GM23338 (cell line): Measurements from ENCODE around the gene BNIP5. TPM values are rescaled to one million over a fixed set of nuclear protein-coding genes. Genes with fewer than 3 reads are reported as not detected.

ENCODE experiments used
- ATAC-seq: fragments of 200-7000 bp; cut with Tn5 transposase; 3 replicates; pipeline ENCODE4 v1.9.1; 2020
- DNase-seq: peaks from one replicate; pipeline ENCODE4 v3.0.0-alpha.2; 2015; ENCODE audit warnings: low spot score
- H2AFZ ChIP-seq: fragments of 200-600 bp; sonication (generic); 2 replicates; pipeline ENCODE4 v1.8.0; 2016; ENCODE audit warnings: antibody characterized with exemption, mild to moderate bottlenecking, moderate library complexity
- H3F3A ChIP-seq: fragments of 200-600 bp; sonication (generic); replicated peaks from 2 replicates; pipeline ENCODE4 v1.8.0; 2017; ENCODE audit warnings: antibody characterized with exemption, mixed run types, low read depth
- H3K27ac ChIP-seq: fragments of 200-600 bp; sonication (generic); 2 replicates; pipeline ENCODE4 v1.6.1; 2016; ENCODE audit warnings: low read depth
- H3K27me3 ChIP-seq: fragments of 200-600 bp; sonication (generic); 2 replicates; pipeline ENCODE4 v1.8.0; 2016; ENCODE audit warnings: mild to moderate bottlenecking, mixed run types, moderate library complexity; ENCODE audit not compliant: insufficient read depth
- H3K36me3 ChIP-seq: fragments of 200-600 bp; sonication (generic); 2 replicates; pipeline ENCODE4 v1.8.0; 2016; ENCODE audit warnings: mild to moderate bottlenecking; ENCODE audit not compliant: insufficient read depth
- H3K4me1 ChIP-seq: fragments of 200-600 bp; sonication (generic); 2 replicates; pipeline ENCODE4 v1.8.0; 2016; ENCODE audit warnings: mild to moderate bottlenecking, moderate library complexity; ENCODE audit not compliant: insufficient read depth
- H3K4me2 ChIP-seq: fragments of 200-600 bp; sonication (generic); 2 replicates; pipeline ENCODE4 v1.7.1; 2017; ENCODE audit warnings: mixed run types
- H3K4me3 ChIP-seq: fragments of 200-600 bp; sonication (generic); 2 replicates; pipeline ENCODE4 v1.6.1; 2016; ENCODE audit warnings: mixed run types
- H3K79me2 ChIP-seq: fragments of 200-600 bp; sonication (generic); replicated peaks from 2 replicates; pipeline ENCODE4 v1.8.0; 2017; ENCODE audit warnings: mild to moderate bottlenecking; ENCODE audit not compliant: insufficient read depth
- H3K9me2 ChIP-seq: fragments of 200-600 bp; sonication (generic); 2 replicates; pipeline ENCODE4 v1.8.0; 2017; ENCODE audit not compliant: insufficient read depth
- H4K20me1 ChIP-seq: fragments of 200-600 bp; sonication (generic); replicated peaks from 2 replicates; pipeline ENCODE4 v1.8.0; 2017; ENCODE audit warnings: mild to moderate bottlenecking; ENCODE audit not compliant: insufficient read depth
- H3K27ac Mint-ChIP-seq: 2 replicates; pipeline ENCODE4 v1.8.0; 2020; ENCODE audit warnings: inconsistent platforms, mild to moderate bottlenecking, moderate library complexity, mixed read lengths
- H3K27me3 Mint-ChIP-seq: 3 replicates; pipeline ENCODE4 v1.8.0; 2022; ENCODE audit warnings: low read depth, mild to moderate bottlenecking, moderate library complexity, mixed read lengths, inconsistent platforms; ENCODE audit not compliant: insufficient read depth, poor library complexity
- H3K36me3 Mint-ChIP-seq: 3 replicates; pipeline ENCODE4 v1.8.0; 2021; ENCODE audit warnings: low read depth, mild to moderate bottlenecking, inconsistent platforms, moderate library complexity, mixed read lengths
- H3K4me1 Mint-ChIP-seq: 3 replicates; pipeline ENCODE4 v1.8.0; 2020; ENCODE audit warnings: mild to moderate bottlenecking, inconsistent platforms, mixed read lengths
- H3K4me3 Mint-ChIP-seq: 3 replicates; pipeline ENCODE4 v1.8.0; 2021; ENCODE audit warnings: moderate library complexity, mild to moderate bottlenecking, inconsistent platforms, mixed read lengths
- H3K9me3 Mint-ChIP-seq: 3 replicates; pipeline ENCODE4 v1.8.0; 2020; ENCODE audit warnings: moderate library complexity, mild to moderate bottlenecking, inconsistent platforms, mixed read lengths
- CREB1 ChIP-seq: fragments of 250-450 bp; sonication (Bioruptor Pico); IDR thresholded peaks from 2 replicates; pipeline ENCODE4 v1.5.0; 2020; ENCODE audit warnings: low read depth, mild to moderate bottlenecking, moderate library complexity
- EZH2 ChIP-seq: fragments of 200-600 bp; sonication (generic); IDR thresholded peaks from one replicate; pipeline ENCODE4 v1.8.0; 2017; ENCODE audit warnings: antibody characterized with exemption, mild to moderate bottlenecking, low read depth; ENCODE audit not compliant: unreplicated experiment
- EZH2phosphoT487 ChIP-seq: fragments of 200-600 bp; sonication (generic); IDR thresholded peaks from one replicate; pipeline ENCODE4 v1.8.1; 2018; ENCODE audit warnings: antibody characterized with exemption; ENCODE audit not compliant: unreplicated experiment
- JUNB ChIP-seq: IDR thresholded peaks from one replicate; pipeline ENCODE4 v1.6.1; 2016; ENCODE audit warnings: antibody characterized with exemption; ENCODE audit not compliant: unreplicated experiment
- NANOG ChIP-seq: IDR thresholded peaks from 2 replicates; pipeline ENCODE4 v1.6.1; 2016; ENCODE audit warnings: antibody characterized with exemption, borderline replicate concordance
- POLR2AphosphoS5 ChIP-seq: IDR thresholded peaks from 2 replicates; pipeline ENCODE4 v1.6.1; 2016; ENCODE audit warnings: antibody characterized with exemption, low read depth
- STAT1 ChIP-seq: IDR thresholded peaks from one replicate; pipeline ENCODE4 v1.6.1; 2016; ENCODE audit warnings: antibody characterized with exemption; ENCODE audit not compliant: unreplicated experiment
- ZNF114 ChIP-seq: fragments of 250-450 bp; sonication (Bioruptor Pico); IDR thresholded peaks from 2 replicates; pipeline ENCODE4 v1.5.0; 2020; ENCODE audit warnings: mild to moderate bottlenecking, moderate library complexity
- ZNF331 ChIP-seq: fragments of 250-450 bp; sonication (Bioruptor Pico); IDR thresholded peaks from 2 replicates; pipeline ENCODE4 v1.5.0; 2020; ENCODE audit warnings: low read depth, mild to moderate bottlenecking, moderate library complexity
- polyA plus RNA-seq: library from polyadenylated mRNA; unstranded; fragments of >200 nt; fragmentation: Nextera tagmentation; extraction: Ambion mirVana; gene quantifications from 2 replicates; pipeline ENCODE4 v1.2.1, GENCODE V29; 2016
- total RNA-seq: library from RNA; depleted of rRNA; stranded (reverse); fragments of >200 nt; shearing (Covaris generic); gene quantifications from 2 replicates; pipeline ENCODE4 v1.2.3, GENCODE V29; 2014
- TF ChIP-seq, protein P1 (sequence below), 2 experiments: fragments of 200-600 bp in 1 of 2; sonication (generic) in 1 of 2; conservative IDR thresholded peaks; 2 replicates each; pipeline versions ENCODE4 v1.5.1 to v1.6.1; 2016 to 2017; ENCODE audit warnings: antibody characterized with exemption in 2 of 2, low read depth in 2 of 2, mild to moderate bottlenecking in 2 of 2, moderate library complexity in 1 of 2
- TF ChIP-seq, protein P2 (sequence below): IDR thresholded peaks from 2 replicates; pipeline ENCODE4 v1.6.1; 2016; ENCODE audit warnings: antibody characterized with exemption
- TF ChIP-seq, protein P3 (sequence below): IDR thresholded peaks from one replicate; pipeline ENCODE4 v1.6.1; 2018; ENCODE audit warnings: antibody characterized with exemption; ENCODE audit not compliant: unreplicated experiment
- TF ChIP-seq, protein P4 (sequence below): fragments of 250-450 bp; sonication (Bioruptor Pico); IDR thresholded peaks from 2 replicates; pipeline ENCODE4 v1.5.0; 2020; ENCODE audit warnings: mild to moderate bottlenecking, moderate library complexity

The BNIP5 gene
- total and polyA plus RNA-seq, 2 experiments from 2014 or later = not detected

DNA sequence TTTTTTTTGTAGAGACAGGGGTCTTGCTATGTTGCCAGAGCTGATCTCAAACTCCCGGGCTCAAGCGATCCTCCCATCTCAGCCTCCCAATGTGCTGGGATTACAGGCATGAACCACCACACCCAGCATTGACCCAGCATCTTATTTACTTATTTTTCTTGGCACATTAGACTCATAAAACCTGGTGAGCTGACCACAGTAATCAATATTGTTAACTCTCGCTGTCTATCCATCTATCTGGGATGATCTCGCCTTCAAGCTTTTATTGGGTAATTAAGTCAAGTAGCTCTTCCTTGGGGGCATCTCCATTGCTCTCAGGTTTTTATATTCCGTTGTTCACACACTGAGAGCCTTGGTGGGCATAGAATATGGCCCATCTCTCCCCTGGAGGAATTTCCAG, 49.8 kb downstream of the BNIP5 start:
- H3K4me2 ChIP-seq = no peak overlapping the region
- TF ChIP-seq EZH2 (no peak), POLR2AphosphoS5 (no peak), ZNF114 (CRISPR knock-in tag) (no peak), JUNB (no peak), NANOG (no peak), STAT1 (no peak), ZNF331 (CRISPR knock-in tag) (no peak), CREB1 (CRISPR knock-in tag) (no peak), EZH2phosphoT487 (no peak)
- TF ChIP-seq, protein P1, sequence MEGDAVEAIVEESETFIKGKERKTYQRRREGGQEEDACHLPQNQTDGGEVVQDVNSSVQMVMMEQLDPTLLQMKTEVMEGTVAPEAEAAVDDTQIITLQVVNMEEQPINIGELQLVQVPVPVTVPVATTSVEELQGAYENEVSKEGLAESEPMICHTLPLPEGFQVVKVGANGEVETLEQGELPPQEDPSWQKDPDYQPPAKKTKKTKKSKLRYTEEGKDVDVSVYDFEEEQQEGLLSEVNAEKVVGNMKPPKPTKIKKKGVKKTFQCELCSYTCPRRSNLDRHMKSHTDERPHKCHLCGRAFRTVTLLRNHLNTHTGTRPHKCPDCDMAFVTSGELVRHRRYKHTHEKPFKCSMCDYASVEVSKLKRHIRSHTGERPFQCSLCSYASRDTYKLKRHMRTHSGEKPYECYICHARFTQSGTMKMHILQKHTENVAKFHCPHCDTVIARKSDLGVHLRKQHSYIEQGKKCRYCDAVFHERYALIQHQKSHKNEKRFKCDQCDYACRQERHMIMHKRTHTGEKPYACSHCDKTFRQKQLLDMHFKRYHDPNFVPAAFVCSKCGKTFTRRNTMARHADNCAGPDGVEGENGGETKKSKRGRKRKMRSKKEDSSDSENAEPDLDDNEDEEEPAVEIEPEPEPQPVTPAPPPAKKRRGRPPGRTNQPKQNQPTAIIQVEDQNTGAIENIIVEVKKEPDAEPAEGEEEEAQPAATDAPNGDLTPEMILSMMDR (conservative IDR thresholded peaks at IDR 0.05; ENCODE audit: low read depth in 2 of 2) = no peak
- TF ChIP-seq, protein P2, sequence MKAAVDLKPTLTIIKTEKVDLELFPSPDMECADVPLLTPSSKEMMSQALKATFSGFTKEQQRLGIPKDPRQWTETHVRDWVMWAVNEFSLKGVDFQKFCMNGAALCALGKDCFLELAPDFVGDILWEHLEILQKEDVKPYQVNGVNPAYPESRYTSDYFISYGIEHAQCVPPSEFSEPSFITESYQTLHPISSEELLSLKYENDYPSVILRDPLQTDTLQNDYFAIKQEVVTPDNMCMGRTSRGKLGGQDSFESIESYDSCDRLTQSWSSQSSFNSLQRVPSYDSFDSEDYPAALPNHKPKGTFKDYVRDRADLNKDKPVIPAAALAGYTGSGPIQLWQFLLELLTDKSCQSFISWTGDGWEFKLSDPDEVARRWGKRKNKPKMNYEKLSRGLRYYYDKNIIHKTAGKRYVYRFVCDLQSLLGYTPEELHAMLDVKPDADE = no peak
- TF ChIP-seq, protein P3, sequence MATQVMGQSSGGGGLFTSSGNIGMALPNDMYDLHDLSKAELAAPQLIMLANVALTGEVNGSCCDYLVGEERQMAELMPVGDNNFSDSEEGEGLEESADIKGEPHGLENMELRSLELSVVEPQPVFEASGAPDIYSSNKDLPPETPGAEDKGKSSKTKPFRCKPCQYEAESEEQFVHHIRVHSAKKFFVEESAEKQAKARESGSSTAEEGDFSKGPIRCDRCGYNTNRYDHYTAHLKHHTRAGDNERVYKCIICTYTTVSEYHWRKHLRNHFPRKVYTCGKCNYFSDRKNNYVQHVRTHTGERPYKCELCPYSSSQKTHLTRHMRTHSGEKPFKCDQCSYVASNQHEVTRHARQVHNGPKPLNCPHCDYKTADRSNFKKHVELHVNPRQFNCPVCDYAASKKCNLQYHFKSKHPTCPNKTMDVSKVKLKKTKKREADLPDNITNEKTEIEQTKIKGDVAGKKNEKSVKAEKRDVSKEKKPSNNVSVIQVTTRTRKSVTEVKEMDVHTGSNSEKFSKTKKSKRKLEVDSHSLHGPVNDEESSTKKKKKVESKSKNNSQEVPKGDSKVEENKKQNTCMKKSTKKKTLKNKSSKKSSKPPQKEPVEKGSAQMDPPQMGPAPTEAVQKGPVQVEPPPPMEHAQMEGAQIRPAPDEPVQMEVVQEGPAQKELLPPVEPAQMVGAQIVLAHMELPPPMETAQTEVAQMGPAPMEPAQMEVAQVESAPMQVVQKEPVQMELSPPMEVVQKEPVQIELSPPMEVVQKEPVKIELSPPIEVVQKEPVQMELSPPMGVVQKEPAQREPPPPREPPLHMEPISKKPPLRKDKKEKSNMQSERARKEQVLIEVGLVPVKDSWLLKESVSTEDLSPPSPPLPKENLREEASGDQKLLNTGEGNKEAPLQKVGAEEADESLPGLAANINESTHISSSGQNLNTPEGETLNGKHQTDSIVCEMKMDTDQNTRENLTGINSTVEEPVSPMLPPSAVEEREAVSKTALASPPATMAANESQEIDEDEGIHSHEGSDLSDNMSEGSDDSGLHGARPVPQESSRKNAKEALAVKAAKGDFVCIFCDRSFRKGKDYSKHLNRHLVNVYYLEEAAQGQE = no peak
- TF ChIP-seq, protein P4, sequence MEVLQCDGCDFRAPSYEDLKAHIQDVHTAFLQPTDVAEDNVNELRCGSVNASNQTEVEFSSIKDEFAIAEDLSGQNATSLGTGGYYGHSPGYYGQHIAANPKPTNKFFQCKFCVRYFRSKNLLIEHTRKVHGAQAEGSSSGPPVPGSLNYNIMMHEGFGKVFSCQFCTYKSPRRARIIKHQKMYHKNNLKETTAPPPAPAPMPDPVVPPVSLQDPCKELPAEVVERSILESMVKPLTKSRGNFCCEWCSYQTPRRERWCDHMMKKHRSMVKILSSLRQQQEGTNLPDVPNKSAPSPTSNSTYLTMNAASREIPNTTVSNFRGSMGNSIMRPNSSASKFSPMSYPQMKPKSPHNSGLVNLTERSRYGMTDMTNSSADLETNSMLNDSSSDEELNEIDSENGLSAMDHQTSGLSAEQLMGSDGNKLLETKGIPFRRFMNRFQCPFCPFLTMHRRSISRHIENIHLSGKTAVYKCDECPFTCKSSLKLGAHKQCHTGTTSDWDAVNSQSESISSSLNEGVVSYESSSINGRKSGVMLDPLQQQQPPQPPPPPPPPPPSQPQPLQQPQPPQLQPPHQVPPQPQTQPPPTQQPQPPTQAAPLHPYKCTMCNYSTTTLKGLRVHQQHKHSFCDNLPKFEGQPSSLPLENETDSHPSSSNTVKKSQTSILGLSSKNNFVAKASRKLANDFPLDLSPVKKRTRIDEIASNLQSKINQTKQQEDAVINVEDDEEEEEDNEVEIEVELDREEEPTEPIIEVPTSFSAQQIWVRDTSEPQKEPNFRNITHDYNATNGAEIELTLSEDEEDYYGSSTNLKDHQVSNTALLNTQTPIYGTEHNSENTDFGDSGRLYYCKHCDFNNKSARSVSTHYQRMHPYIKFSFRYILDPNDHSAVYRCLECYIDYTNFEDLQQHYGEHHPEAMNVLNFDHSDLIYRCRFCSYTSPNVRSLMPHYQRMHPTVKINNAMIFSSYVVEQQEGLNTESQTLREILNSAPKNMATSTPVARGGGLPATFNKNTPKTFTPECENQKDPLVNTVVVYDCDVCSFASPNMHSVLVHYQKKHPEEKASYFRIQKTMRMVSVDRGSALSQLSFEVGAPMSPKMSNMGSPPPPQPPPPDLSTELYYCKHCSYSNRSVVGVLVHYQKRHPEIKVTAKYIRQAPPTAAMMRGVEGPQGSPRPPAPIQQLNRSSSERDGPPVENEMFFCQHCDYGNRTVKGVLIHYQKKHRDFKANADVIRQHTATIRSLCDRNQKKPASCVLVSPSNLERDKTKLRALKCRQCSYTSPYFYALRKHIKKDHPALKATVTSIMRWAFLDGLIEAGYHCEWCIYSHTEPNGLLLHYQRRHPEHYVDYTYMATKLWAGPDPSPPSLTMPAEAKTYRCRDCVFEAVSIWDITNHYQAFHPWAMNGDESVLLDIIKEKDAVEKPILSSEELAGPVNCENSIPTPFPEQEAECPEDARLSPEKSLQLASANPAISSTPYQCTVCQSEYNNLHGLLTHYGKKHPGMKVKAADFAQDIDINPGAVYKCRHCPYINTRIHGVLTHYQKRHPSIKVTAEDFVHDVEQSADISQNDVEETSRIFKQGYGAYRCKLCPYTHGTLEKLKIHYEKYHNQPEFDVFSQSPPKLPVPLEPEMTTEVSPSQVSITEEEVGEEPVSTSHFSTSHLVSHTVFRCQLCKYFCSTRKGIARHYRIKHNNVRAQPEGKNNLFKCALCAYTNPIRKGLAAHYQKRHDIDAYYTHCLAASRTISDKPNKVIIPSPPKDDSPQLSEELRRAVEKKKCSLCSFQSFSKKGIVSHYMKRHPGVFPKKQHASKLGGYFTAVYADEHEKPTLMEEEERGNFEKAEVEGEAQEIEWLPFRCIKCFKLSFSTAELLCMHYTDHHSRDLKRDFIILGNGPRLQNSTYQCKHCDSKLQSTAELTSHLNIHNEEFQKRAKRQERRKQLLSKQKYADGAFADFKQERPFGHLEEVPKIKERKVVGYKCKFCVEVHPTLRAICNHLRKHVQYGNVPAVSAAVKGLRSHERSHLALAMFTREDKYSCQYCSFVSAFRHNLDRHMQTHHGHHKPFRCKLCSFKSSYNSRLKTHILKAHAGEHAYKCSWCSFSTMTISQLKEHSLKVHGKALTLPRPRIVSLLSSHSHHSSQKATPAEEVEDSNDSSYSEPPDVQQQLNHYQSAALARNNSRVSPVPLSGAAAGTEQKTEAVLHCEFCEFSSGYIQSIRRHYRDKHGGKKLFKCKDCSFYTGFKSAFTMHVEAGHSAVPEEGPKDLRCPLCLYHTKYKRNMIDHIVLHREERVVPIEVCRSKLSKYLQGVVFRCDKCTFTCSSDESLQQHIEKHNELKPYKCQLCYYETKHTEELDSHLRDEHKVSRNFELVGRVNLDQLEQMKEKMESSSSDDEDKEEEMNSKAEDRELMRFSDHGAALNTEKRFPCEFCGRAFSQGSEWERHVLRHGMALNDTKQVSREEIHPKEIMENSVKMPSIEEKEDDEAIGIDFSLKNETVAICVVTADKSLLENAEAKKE (CRISPR knock-in tag) = no peak
- no peaks in the 10 kb centered on the region for H3K9me2 ChIP-seq
- H3K4me3 Mint-ChIP-seq = no peak overlapping the region
- no peaks in the 10 kb centered on the region for H3K27me3 ChIP-seq
- no peaks in the 10 kb centered on the region for H3K9me3 Mint-ChIP-seq
- ATAC-seq (no peak), DNase-seq (no peak)
- no peaks in the 10 kb centered on the region for H3K36me3 Mint-ChIP-seq
- H3K4me1 ChIP-seq = peaks cover 5% of the 10 kb centered on the region; the same call in 1 of the 2 replicates
- peaks cover 11% of the 10 kb centered on the region for H3K27me3 Mint-ChIP-seq
- H3K4me1 Mint-ChIP-seq = peaks cover 8% of the 10 kb centered on the region
- no peak overlapping the region for H2AFZ ChIP-seq
- 0 out of 2 replicates have a peak, but pooled peaks cover 3% of the 10 kb centered on the region for H4K20me1 ChIP-seq
- no peaks in the 10 kb centered on the region for H3K79me2 ChIP-seq
- no peak overlapping the region for H3K27ac Mint-ChIP-seq
- H3K4me3 ChIP-seq = no peak overlapping the region
- no peaks in the 10 kb centered on the region for H3F3A ChIP-seq
- no peak overlapping the region for H3K27ac ChIP-seq
- H3K36me3 ChIP-seq = no peaks in the 10 kb centered on the region
